Ascending aorta (tissue), 2 donors: ENCODE measurements around the gene OR2J1. TPM values are rescaled to one million over a fixed set of nuclear protein-coding genes. Genes with fewer than 3 reads are reported as not detected.
"Not testable (repeated sequence)": the region's sequence is repeated elsewhere in the genome, so short reads cannot be mapped to it uniquely, and the experiment has no call there.

Experiments used
- DNase-seq, 2 donors: peaks; one replicate each; pipeline ENCODE4 v3.0.0-alpha.2; 2019; ENCODE audit warnings: low spot score in 2 of 2
- H3K27ac ChIP-seq, 2 donors: fragments of 200-600 bp; sonication (generic); one replicate each; pipeline ENCODE4 v1.5.1; 2016 to 2017; ENCODE audit warnings: mild to moderate bottlenecking in 1 of 2
- H3K27me3 ChIP-seq: fragments of 200-600 bp; sonication (generic); one replicate; pipeline ENCODE4 v1.5.1; 2017
- H3K36me3 ChIP-seq, 2 donors: fragments of 200-600 bp; sonication (generic); one replicate each; pipeline ENCODE4 v1.5.1; 2016
- H3K4me1 ChIP-seq, 2 donors: fragments of 200-600 bp; sonication (generic); one replicate each; pipeline ENCODE4 v1.5.1; 2016 to 2017; ENCODE audit warnings: mild to moderate bottlenecking in 1 of 2
- H3K4me3 ChIP-seq, 2 donors: fragments of 200-600 bp; sonication (generic); one replicate each; pipeline ENCODE4 v1.5.1; 2016 to 2017; ENCODE audit warnings: mild to moderate bottlenecking in 1 of 2
- H3K9me3 ChIP-seq, 2 donors: fragments of 200-600 bp; sonication (generic); one replicate each; pipeline ENCODE4 v1.5.1; 2016
- intact Hi-C: fragments of 100-400 bp; cut with DNase I; formaldehyde crosslinking; loops from one replicate; pipeline ENCODE4 v1.15.1; 2023
- total RNA-seq: library from RNA; depleted of rRNA; stranded (reverse); fragments of >200 nt; gene quantifications from one replicate; pipeline ENCODE4 v1.1.0, GENCODE V29; 2016
- TF ChIP-seq, protein P1 (sequence below), 3 experiments: fragments of 200-600 bp in 2 of 3; fragments of 450-650 bp in 1 of 3; sonication (generic) in 2 of 3; IDR thresholded peaks; one replicate each; pipeline ENCODE4 v1.5.1; 2016 to 2019; ENCODE audit warnings: antibody characterized with exemption in 3 of 3, mild to moderate bottlenecking in 1 of 3, moderate library complexity in 1 of 3

The OR2J1 gene
- total RNA-seq, 1 donor from 2014 or later = not detected

DNA sequence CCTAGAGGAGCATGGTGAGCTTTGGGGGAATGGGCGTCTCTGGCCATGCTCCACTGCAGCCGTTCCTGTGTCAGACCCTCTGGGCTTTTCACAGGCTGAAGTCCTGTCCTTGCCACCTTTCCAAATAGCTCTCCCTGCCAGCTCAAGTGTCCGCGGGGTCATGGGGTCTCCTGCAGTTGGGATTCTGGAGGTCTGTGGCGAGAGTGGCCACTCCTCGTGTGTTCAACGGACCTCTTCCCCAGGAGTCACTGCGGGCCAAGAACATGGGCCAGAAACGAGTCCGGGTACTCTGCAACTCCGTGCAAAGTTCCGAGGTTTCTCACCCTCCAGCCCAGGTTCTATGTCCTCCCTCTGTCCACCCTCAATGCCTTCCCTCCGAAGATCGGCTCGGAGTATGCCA is 16.8 kb upstream of the OR2J1 start:
- Histone ChIP-seq H3K4me3 (no peak overlapping the region), H3K4me1 (no peaks in the 10 kb centered on the region), H3K36me3 (no peaks in the 10 kb centered on the region), H3K27me3 (no peaks in the 10 kb centered on the region), H3K27ac (no peak overlapping the region), H3K9me3 (no peaks in the 10 kb centered on the region)
- TF ChIP-seq, protein P1, sequence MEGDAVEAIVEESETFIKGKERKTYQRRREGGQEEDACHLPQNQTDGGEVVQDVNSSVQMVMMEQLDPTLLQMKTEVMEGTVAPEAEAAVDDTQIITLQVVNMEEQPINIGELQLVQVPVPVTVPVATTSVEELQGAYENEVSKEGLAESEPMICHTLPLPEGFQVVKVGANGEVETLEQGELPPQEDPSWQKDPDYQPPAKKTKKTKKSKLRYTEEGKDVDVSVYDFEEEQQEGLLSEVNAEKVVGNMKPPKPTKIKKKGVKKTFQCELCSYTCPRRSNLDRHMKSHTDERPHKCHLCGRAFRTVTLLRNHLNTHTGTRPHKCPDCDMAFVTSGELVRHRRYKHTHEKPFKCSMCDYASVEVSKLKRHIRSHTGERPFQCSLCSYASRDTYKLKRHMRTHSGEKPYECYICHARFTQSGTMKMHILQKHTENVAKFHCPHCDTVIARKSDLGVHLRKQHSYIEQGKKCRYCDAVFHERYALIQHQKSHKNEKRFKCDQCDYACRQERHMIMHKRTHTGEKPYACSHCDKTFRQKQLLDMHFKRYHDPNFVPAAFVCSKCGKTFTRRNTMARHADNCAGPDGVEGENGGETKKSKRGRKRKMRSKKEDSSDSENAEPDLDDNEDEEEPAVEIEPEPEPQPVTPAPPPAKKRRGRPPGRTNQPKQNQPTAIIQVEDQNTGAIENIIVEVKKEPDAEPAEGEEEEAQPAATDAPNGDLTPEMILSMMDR (IDR thresholded peaks at IDR 0.05) = no peak
- intact Hi-C loops = no loop called here
- no peak for DNase-seq

DNA sequence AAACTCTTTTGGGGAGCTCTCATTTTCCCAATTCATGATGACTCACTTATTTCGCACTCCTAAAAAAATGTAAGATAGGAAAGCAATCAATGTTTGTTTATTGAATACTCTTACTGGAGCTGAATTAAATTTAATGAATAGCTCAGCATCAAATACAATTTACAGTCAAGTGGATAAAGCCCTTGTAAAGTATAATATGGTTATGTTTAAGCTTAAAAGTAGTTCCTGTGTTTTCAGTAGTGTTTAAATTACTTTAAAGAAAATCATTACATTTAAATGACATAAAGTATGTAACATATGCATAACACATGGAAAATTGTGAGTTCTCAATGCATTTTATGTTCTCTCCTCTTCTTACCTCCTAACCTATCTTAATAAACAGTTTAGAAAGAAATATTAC is 12.1 kb upstream of the OR2J1 start, which contains the start of gene OR2B3:
TSS of gene OR2B3 (minus strand) at position 101 of the 400 bp plus-strand sequence. CDS start at position 36, 65 bp downstream.
- Histone ChIP-seq H3K4me1 (no peaks in the 10 kb centered on the region), H3K27ac (no peak within 1 kb of the TSS), H3K9me3 (no peaks in the 10 kb centered on the region), H3K4me3 (no peak within 1 kb of the TSS), H3K27me3 (no peaks in the 10 kb centered on the region), H3K36me3 (no peaks in the 10 kb centered on the region)
- TF ChIP-seq, protein P1 (IDR thresholded peaks at IDR 0.05) = no peak
- intact Hi-C loops = no loop called here
- DNase-seq = no peak

DNA sequence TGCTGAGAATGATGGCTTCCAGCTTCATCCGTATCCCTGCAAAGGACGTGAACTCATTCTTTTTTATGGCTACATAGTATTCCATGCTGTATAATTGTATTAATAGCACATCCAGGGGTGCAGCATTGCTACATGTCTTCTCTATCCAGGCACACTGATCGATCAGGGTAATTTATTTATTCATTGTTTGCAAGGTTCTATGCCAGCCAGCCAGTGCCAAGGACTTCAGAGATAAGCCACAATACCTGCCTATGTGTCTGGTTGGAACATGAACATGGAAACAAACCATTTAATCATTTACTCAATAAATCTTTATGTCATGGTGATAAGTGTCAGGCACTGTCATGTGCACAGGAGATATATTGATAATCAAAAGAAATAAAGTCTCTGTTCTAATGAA is 6.3 kb upstream of the OR2J1 start:
- no peak overlapping the region for H3K27ac ChIP-seq
- intact Hi-C loops = no loop called here
- no peaks in the 10 kb centered on the region for H3K4me1 ChIP-seq
- TF ChIP-seq, protein P1 (IDR thresholded peaks at IDR 0.05) = no peak
- no peak overlapping the region for H3K4me3 ChIP-seq
- no peaks in the 10 kb centered on the region for H3K9me3 ChIP-seq
- no peak for DNase-seq
- H3K27me3 ChIP-seq = no peaks in the 10 kb centered on the region
- no peaks in the 10 kb centered on the region for H3K36me3 ChIP-seq

DNA sequence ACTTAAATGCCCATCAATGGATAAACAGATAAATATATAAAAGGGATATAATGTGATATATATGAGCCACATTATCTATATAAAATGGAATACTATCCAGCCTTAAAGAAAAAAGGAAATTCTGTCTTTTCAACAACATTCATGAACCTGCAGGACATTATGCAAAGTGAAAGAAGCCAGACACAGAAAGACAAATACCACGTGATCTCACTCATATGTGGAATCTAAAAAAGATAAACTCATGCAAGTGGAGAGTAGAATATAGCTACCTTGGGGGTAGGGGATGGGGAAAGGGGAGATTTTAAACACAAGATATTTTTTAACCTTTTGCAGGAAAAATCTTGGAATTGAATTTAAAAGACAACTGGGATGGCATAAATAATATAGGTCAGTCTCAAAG is 1.5 kb upstream of the OR2J1 start:
- no peak for DNase-seq
- TF ChIP-seq, protein P1 (IDR thresholded peaks at IDR 0.05) = no peak
- H3K27ac ChIP-seq = no peak overlapping the region
- no peak overlapping the region for H3K4me3 ChIP-seq
- no peaks in the 10 kb centered on the region for H3K27me3 ChIP-seq
- no peaks in the 10 kb centered on the region for H3K9me3 ChIP-seq
- H3K36me3 ChIP-seq = no peaks in the 10 kb centered on the region
- H3K4me1 ChIP-seq = no peaks in the 10 kb centered on the region
- intact Hi-C loops = no loop called here

DNA sequence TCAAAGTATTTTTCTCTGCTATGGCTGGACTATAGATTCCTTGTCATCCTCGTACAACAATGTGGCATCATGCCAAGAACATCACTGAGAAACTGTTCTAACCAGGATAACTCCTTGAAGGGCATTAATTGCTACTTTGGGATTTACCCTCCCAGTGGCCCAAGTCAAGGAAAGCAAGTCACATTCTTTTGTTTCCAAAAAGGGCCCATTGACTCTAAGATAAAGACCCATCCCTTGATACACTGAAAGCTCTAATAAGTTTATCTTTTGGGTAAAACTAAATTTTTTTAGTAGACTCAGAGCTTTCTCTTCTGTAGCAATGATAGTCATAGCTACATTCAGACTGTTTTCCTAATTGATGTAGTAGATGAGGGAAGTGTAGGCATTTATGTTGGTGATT is 8.5 kb downstream of the OR2J1 start, which contains the start of gene OR2J3:
TSS of gene OR2J3 (plus strand) at position 301 of the 400 bp plus-strand sequence. CDS start 3,833 bp downstream, outside the sequence.
- H3K36me3 ChIP-seq = no peaks in the 10 kb centered on the region
- H3K9me3 ChIP-seq = no peaks in the 10 kb centered on the region
- H3K4me1 ChIP-seq = no peaks in the 10 kb centered on the region
- no peak for DNase-seq
- no peak within 1 kb of the TSS for H3K4me3 ChIP-seq
- no peaks in the 10 kb centered on the region for H3K27me3 ChIP-seq
- TF ChIP-seq, protein P1 (IDR thresholded peaks at IDR 0.05) = no peak
- H3K27ac ChIP-seq = no peak within 1 kb of the TSS
- intact Hi-C loops = no loop called here

DNA sequence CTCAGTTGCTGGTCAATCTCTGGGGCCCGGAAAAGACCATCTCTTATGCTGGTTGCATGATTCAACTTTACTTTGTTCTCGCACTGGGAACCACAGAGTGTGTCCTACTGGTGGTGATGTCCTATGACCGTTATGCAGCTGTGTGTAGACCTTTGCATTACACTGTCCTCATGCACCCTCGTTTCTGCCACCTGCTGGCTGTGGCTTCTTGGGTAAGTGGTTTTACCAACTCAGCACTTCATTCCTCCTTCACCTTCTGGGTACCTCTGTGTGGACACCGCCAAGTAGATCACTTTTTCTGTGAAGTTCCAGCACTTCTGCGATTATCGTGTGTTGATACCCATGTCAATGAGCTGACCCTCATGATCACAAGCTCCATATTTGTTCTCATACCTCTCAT is 12.8 kb downstream of the OR2J1 start:
- no peaks in the 10 kb centered on the region for H3K4me1 ChIP-seq
- no peak overlapping the region for H3K27ac ChIP-seq
- TF ChIP-seq, protein P1 (IDR thresholded peaks at IDR 0.05) = no peak
- intact Hi-C loops = no loop called here
- no peaks in the 10 kb centered on the region for H3K9me3 ChIP-seq
- H3K36me3 ChIP-seq = no peaks in the 10 kb centered on the region
- H3K27me3 ChIP-seq = no peaks in the 10 kb centered on the region
- H3K4me3 ChIP-seq = no peak overlapping the region
- no peak for DNase-seq

DNA sequence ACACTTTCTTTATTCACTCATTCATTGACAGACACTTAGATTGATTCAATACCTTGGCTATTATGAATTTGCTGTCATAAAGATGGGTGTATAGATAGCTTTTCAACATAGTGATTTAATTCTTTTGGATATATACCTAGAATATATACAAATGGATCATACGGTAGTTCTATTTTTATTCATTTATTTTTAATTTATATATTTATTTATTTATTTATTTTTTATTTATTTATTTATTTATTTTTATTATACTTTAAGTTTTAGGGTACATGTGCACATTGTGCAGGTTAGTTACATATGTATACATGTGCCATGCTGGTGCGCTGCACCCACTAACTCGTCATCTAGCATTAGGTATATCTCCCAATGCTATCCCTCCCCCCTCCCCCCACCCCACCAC is 15.7 kb downstream of the OR2J1 start:
- H3K27me3 ChIP-seq, DNase-seq, H3K4me3 ChIP-seq, H3K36me3 ChIP-seq, H3K4me1 ChIP-seq, intact Hi-C loops, H3K27ac ChIP-seq, H3K9me3 ChIP-seq: not testable (repeated sequence)
